ENCODE results near the gene FANCE.

DNA sequence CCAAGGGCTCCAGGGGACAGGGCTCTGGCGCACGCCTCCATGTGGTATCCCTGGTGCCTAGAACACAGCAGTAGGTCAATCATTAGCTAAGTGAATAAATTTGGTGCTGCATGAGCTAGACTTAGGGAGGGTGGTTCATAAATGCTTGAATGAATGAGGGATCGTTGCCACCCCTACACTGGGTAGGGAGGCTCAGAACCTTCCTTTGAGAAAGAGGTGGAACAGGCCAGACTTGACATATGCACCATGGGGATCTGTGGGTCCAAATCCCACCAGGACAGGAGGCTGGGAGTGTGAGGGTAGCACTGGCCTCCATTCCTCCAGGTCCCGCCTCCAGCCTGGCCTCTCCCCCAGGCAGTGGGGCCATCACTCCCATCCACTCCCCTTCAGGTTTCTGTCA is 30.9 kb downstream of the FANCE start:
- TF ChIP-seq EZH2phosphoT487 (conservative IDR thresholded peaks at IDR 0.05; ENCODE audit: low read length): no peak
- TF ChIP-seq, protein P1, sequence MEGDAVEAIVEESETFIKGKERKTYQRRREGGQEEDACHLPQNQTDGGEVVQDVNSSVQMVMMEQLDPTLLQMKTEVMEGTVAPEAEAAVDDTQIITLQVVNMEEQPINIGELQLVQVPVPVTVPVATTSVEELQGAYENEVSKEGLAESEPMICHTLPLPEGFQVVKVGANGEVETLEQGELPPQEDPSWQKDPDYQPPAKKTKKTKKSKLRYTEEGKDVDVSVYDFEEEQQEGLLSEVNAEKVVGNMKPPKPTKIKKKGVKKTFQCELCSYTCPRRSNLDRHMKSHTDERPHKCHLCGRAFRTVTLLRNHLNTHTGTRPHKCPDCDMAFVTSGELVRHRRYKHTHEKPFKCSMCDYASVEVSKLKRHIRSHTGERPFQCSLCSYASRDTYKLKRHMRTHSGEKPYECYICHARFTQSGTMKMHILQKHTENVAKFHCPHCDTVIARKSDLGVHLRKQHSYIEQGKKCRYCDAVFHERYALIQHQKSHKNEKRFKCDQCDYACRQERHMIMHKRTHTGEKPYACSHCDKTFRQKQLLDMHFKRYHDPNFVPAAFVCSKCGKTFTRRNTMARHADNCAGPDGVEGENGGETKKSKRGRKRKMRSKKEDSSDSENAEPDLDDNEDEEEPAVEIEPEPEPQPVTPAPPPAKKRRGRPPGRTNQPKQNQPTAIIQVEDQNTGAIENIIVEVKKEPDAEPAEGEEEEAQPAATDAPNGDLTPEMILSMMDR (IDR thresholded peaks at IDR 0.05; ENCODE audit: insufficient read depth, low read length, poor library complexity, severe bottlenecking): no peak

All from SU-DHL-6 (cell line).